HG02623 (cell line): ENCODE measurements around the gene KRT37.

ENCODE experiments used
- ATAC-seq: cut with Tn5 transposase; IDR thresholded peaks from one replicate; pipeline ENCODE4 v1.9.1; 2021; ENCODE audit warnings: moderate library complexity; ENCODE audit not compliant: unreplicated experiment

The KRT37 gene

GRCh38 chr17:41377546-41377945 is 46.8 kb downstream of the KRT37 start:
- no peak for ATAC-seq
